MCF 10A (cell line): ENCODE measurements around the gene TNFRSF8. TPM values are rescaled to one million over a fixed set of nuclear protein-coding genes. Genes with fewer than 3 reads are reported as not detected.

ENCODE experiments used
- BruUV-seq: library from RNA; stranded (reverse); fragments of 400-500 nt; replicated peaks from 2 replicates; lab custom pipeline; 2021; lab: Mats Ljungman, UMichigan
- CTCF ChIA-PET: fragments of 300-600 bp; sonication (Branson Sonifier 250); formaldehyde crosslinking; extraction: SDS; loops from one replicate; lab custom pipeline; 2021; ENCODE audit warnings: antibody characterized with exemption, inconsistent platforms; lab: Yijun Ruan, JAX
- POLR2A ChIA-PET: fragments of 300-600, 350-650 bp; sonication (Branson Sonifier 250); formaldehyde crosslinking; extraction: SDS; loops from one replicate; lab custom pipeline; 2020; ENCODE audit warnings: antibody characterized with exemption, inconsistent platforms; lab: Yijun Ruan, JAX
- DNase-seq: peaks from one replicate; pipeline ENCODE4 v3.0.0-alpha.2; 2018; ENCODE audit not compliant: unreplicated experiment
- H3K27ac Mint-ChIP-seq: one replicate; pipeline ENCODE4 v1.8.0; 2022; ENCODE audit warnings: mild to moderate bottlenecking, low read depth, mixed read lengths; ENCODE audit not compliant: unreplicated experiment
- H3K27me3 Mint-ChIP-seq: one replicate; pipeline ENCODE4 v1.8.0; 2022; ENCODE audit warnings: mixed read lengths; ENCODE audit not compliant: insufficient read depth, unreplicated experiment
- H3K36me3 Mint-ChIP-seq: one replicate; pipeline ENCODE4 v1.8.0; 2022; ENCODE audit warnings: mild to moderate bottlenecking, moderate library complexity, mixed read lengths; ENCODE audit not compliant: insufficient read depth, unreplicated experiment
- H3K4me1 Mint-ChIP-seq: one replicate; pipeline ENCODE4 v1.8.0; 2022; ENCODE audit warnings: mixed read lengths; ENCODE audit not compliant: insufficient read depth, unreplicated experiment
- H3K4me3 Mint-ChIP-seq: one replicate; pipeline ENCODE4 v1.8.0; 2022; ENCODE audit warnings: mild to moderate bottlenecking, moderate library complexity, mixed read lengths; ENCODE audit not compliant: unreplicated experiment
- H3K9me3 Mint-ChIP-seq: one replicate; pipeline ENCODE4 v1.8.0; 2022; ENCODE audit warnings: mixed read lengths; ENCODE audit not compliant: unreplicated experiment
- CTCF ChIP-seq: fragments of 200-600 bp; IDR thresholded peaks from one replicate; pipeline ENCODE4 v1.8.0; 2022; ENCODE audit warnings: antibody characterized with exemption, mild to moderate bottlenecking; ENCODE audit not compliant: unreplicated experiment
- intact Hi-C: fragments of 100-400 bp; cut with micrococcal nuclease; formaldehyde crosslinking; loops from 2 replicates; pipeline ENCODE4 v1.14.1; 2022
- total RNA-seq: library from RNA; stranded (reverse); gene quantifications from 2 replicates; pipeline ENCODE4 v1.2.3, GENCODE V29; 2022

Gene TNFRSF8
- total RNA-seq, 1 experiment from 2014 or later: not detected

DNA sequence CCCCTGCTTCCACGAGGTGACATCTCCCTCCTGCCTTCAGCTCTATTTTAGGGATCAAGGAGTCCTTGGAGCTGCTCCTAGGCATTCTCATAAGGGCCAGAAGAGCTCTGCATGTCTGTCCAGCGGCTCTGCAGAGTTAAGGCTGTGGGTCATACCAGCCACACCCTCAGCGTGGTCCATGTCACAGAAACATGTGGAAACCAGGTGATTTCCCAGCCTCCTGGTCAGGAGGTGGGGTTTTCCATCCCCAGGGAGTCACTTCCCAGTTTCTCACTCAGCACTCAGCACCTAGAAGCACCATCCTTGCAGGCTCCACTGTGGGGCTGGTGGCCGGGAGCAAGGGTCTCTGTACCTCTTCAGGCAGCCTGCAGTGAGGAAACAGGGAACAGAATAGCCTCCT, 102.2 kb downstream of the TNFRSF8 start:
- BruUV-seq: no TSS peak
- H3K4me3 Mint-ChIP-seq: no peak overlapping the region
- no peaks in the 10 kb centered on the region for H3K9me3 Mint-ChIP-seq
- H3K27ac Mint-ChIP-seq: no peak overlapping the region
- H3K27me3 Mint-ChIP-seq: peaks cover 9% of the 10 kb centered on the region
- H3K4me1 Mint-ChIP-seq: peaks cover 13% of the 10 kb centered on the region
- no peaks in the 10 kb centered on the region for H3K36me3 Mint-ChIP-seq
- ChIA-PET POLR2A (no interaction called here), CTCF (interaction anchor here (0.6 kb wide), 1 partner anchor 1285 kb away, joined by 3 read pairs; no protein-coding TSS in a partner anchor)
- intact Hi-C loops: no loop called here
- no peak for TF ChIP-seq CTCF
- DNase-seq: no peak

DNA sequence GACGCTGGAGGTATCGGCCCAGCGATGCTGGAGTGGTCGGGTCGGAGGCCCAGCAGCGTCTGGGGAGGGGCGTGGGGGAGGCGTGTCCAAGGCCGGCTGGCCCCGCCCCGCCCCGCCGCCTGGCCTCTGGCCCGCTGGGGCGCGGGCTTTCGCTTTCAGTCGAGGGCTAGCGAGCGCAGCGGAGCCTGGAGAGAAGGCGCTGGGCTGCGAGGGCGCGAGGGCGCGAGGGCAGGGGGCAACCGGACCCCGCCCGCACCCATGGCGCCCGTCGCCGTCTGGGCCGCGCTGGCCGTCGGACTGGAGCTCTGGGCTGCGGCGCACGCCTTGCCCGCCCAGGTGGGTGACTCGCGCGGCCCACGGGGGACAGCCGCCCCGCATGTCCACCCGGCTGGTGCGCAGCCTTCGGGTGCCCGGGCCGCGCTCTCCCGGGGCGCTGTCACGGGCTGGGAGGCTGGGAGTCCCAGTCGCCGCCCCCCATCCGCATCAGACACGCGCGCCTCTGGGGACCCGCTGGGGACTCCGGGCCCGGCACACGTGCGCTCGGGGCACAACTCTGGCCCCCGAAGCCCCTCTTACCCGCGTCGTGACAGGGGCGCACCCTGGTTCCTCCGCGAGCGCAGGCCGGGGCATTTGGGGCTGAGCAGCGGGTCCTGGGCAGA, 103.9 kb downstream of the TNFRSF8 start, which contains the start of gene TNFRSF1B:
TSS of gene TNFRSF1B (plus strand) at position 158 of the 659 bp plus-strand sequence. CDS start at position 259, 101 bp downstream.
- H3K27me3 Mint-ChIP-seq: peaks cover 9% of the 10 kb centered on the region
- ChIA-PET POLR2A (interaction anchor here (0.7 kb wide), 1 partner anchor 10 kb away, joined by 5 read pairs; no protein-coding TSS in a partner anchor), CTCF (interaction anchor here (0.6 kb wide), 1 partner anchor 35 kb away, joined by 3 read pairs; no protein-coding TSS in a partner anchor)
- BruUV-seq: no TSS peak
- TF ChIP-seq CTCF: no peak
- no peak within 1 kb of the TSS for H3K27ac Mint-ChIP-seq
- no peak for DNase-seq
- peak within 1 kb of the TSS; percentile 54 for H3K4me3 Mint-ChIP-seq
- H3K9me3 Mint-ChIP-seq: no peaks in the 10 kb centered on the region
- intact Hi-C loops: no loop called here
- no peaks in the 10 kb centered on the region for H3K36me3 Mint-ChIP-seq
- peaks cover 5% of the 10 kb centered on the region for H3K4me1 Mint-ChIP-seq

GRCh38 chr1:12167493-12168429, 104.7 kb downstream of the TNFRSF8 start:
- no peak for DNase-seq
- POLR2A ChIA-PET: no interaction called here
- CTCF ChIA-PET: no interaction called here
- no peak for TF ChIP-seq CTCF
- intact Hi-C loops: no loop called here
- Mint-ChIP-seq H3K4me3 (peak overlapping the region; percentile 54), H3K9me3 (no peaks in the 10 kb centered on the region), H3K36me3 (no peaks in the 10 kb centered on the region), H3K4me1 (no peaks in the 10 kb centered on the region), H3K27ac (no peak overlapping the region), H3K27me3 (peaks cover 9% of the 10 kb centered on the region)
- BruUV-seq: no TSS peak
